C4-2B (cell line): ENCODE results near the gene PXYLP1.

Experiments used
- ZFX ChIP-seq: fragments of 450-650 bp; IDR thresholded peaks from 2 replicates; pipeline ENCODE4 v1.6.1; 2017
- TF ChIP-seq, protein P1 (sequence below): fragments of 450-650 bp; conservative IDR thresholded peaks from 2 replicates; pipeline ENCODE4 v1.5.1; 2017; ENCODE audit warnings: mild to moderate bottlenecking

DNA sequence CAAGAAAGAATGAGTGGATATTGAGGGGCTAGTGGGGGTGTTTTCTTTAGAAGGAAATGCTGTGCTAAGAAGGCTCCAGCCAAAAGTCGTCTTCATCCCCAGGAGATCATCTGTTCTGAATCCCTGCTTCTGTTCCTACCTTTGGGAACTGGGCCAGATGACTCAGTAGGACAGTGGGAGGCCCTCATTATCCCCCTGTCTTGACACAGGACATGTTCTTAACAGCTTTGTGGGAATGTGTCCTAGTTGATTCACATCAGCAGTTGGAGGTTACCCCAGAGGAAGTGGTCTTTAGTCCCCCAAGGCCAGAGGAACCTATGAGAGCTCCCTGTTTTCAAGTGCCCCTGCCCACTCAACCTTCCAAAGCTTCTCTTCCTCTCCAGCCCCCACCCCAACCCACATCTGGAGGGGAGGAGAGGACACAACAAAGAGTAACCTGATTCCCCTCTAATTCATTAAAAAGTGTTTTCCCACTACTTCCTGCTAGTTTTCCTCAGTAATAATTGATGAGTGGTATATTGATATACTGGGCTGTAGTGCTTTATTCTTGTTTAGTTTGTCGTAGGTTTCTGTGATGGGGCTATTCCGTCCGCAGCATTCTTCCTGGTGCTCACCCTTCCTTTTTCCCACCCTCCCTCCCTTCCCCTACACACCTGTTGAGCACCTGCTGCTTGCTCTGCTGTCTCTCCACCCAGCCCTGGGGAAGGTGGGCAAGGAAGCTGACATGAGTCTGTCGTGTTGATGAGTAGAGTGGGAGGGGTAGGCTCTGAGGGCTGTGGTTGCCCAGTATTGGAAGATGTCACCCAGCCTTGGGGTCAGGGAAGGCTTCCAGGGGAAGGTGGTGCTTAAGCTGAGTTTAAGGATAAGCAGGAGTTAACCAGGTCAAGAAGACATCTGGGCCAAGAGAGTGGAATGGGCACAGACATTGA, 9.3 kb downstream of the PXYLP1 start:
- TF ChIP-seq ZFX = no peak
- TF ChIP-seq, protein P1, sequence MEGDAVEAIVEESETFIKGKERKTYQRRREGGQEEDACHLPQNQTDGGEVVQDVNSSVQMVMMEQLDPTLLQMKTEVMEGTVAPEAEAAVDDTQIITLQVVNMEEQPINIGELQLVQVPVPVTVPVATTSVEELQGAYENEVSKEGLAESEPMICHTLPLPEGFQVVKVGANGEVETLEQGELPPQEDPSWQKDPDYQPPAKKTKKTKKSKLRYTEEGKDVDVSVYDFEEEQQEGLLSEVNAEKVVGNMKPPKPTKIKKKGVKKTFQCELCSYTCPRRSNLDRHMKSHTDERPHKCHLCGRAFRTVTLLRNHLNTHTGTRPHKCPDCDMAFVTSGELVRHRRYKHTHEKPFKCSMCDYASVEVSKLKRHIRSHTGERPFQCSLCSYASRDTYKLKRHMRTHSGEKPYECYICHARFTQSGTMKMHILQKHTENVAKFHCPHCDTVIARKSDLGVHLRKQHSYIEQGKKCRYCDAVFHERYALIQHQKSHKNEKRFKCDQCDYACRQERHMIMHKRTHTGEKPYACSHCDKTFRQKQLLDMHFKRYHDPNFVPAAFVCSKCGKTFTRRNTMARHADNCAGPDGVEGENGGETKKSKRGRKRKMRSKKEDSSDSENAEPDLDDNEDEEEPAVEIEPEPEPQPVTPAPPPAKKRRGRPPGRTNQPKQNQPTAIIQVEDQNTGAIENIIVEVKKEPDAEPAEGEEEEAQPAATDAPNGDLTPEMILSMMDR = no peak
